Activated T-helper 17 cell treated with anti-CD3 and anti-CD28 coated beads, Interleukin-2, amount 50 U/mL, for 72 hours (primary cell): ENCODE measurements around the gene PACRG. TPM values are rescaled to one million over a fixed set of nuclear protein-coding genes. Genes with fewer than 3 reads are reported as not detected.
"Not testable (repeated sequence)": the region's sequence is repeated elsewhere in the genome, so short reads cannot be mapped to it uniquely, and the experiment has no call there.

Experiments used
- ATAC-seq: fragments of 150-1000 bp; cut with Tn5 transposase; replicated peaks from 2 replicates; pipeline ENCODE4 v1.10.0; 2021; ENCODE audit warnings: mild to moderate bottlenecking, moderate library complexity
- H3K27ac Mint-ChIP-seq: one replicate; pipeline ENCODE4 v1.8.0; 2022; ENCODE audit warnings: mixed read lengths
- H3K27me3 Mint-ChIP-seq: one replicate; pipeline ENCODE4 v1.8.0; 2022; ENCODE audit warnings: mixed read lengths
- H3K36me3 Mint-ChIP-seq: one replicate; pipeline ENCODE4 v1.8.0; 2022; ENCODE audit warnings: low read depth, mild to moderate bottlenecking, mixed read lengths
- H3K4me1 Mint-ChIP-seq: one replicate; pipeline ENCODE4 v1.8.0; 2022; ENCODE audit warnings: mixed read lengths
- H3K4me3 Mint-ChIP-seq: one replicate; pipeline ENCODE4 v1.8.0; 2022; ENCODE audit warnings: mild to moderate bottlenecking, mixed read lengths
- H3K9me3 Mint-ChIP-seq: one replicate; pipeline ENCODE4 v1.8.0; 2022; ENCODE audit warnings: mixed read lengths
- total RNA-seq, 2 donors: library from RNA; stranded (reverse); gene quantifications; one replicate each; pipeline ENCODE4 v1.2.3, GENCODE V29; 2022

PACRG gene
- total RNA-seq = not detected

DNA sequence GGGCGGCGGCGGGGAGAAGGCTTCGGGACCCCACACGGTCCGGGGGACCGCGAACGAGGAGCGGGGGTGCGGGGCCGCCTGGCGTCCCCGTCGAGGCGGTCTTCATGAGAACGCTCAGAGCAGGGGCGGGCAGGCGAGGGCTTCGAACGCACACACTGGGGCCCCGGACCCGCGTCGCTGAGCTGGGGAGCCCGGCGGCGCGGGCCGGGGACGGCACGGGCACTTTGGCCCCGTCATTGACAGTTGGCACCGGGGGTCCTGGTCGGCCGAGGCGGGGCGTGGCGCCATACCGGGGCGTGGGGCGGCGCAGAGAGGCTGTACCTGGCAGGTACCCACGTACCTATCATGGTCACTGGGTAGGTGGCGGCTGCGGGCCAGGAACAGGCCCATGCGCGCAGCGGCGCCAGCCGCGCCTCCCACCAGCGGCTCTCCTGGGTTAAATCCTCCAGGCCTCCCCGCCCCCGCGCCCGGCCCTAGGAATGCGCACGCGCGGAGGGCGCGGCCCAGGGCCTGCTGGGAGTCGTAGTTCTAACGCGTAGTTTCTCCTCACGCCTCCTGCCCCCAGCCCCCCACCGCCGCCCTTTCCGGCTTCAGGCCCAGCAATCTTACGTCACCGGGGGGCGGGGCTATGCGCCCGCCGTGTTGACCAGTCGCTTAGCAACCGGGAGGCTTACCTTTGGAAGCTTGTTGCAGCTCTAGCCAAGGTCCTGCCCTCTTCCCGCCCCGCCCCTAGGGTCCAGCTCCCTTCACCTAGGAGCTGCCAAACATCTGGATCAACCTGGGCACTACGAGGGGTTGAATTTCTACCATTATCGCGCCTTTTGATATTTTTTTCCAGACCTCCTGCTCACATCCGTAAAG is at the start of gene PACRG, which contains the start of gene PRKN:
TSS of gene PACRG (plus strand) at position 653 of the 861 bp plus-strand sequence.
TSS of gene PRKN (minus strand) at position 445 of the 861 bp plus-strand sequence.
- ATAC-seq = peak; percentile 95
- Mint-ChIP-seq H3K36me3 (no peaks in the 10 kb centered on the region), H3K4me3 (peak within 1 kb of the TSS; percentile 82), H3K9me3 (no peaks in the 10 kb centered on the region), H3K4me1 (peaks cover 6% of the 10 kb centered on the region), H3K27me3 (no peaks in the 10 kb centered on the region), H3K27ac (peak within 1 kb of the TSS; percentile 96)

- H3K9me3 Mint-ChIP-seq, ATAC-seq, H3K4me1 Mint-ChIP-seq, H3K36me3 Mint-ChIP-seq, H3K4me3 Mint-ChIP-seq, H3K27ac Mint-ChIP-seq, H3K27me3 Mint-ChIP-seq: not testable (repeated sequence)
These were observed 48.9 kb upstream of the PACRG start for GRCh38 chr6:162678896-162679295.

GRCh38 chr6:162679681-162680080 is 48.1 kb upstream of the PACRG start:
- ATAC-seq = no peak
- H3K4me3 Mint-ChIP-seq = no peak overlapping the region
- H3K27ac Mint-ChIP-seq = no peak overlapping the region
- no peaks in the 10 kb centered on the region for H3K36me3 Mint-ChIP-seq
- H3K4me1 Mint-ChIP-seq = no peaks in the 10 kb centered on the region
- H3K27me3 Mint-ChIP-seq = no peaks in the 10 kb centered on the region
- peaks cover 5% of the 10 kb centered on the region for H3K9me3 Mint-ChIP-seq

- Mint-ChIP-seq H3K4me3 (no peak overlapping the region), H3K27me3 (no peaks in the 10 kb centered on the region), H3K36me3 (no peaks in the 10 kb centered on the region), H3K27ac (no peak overlapping the region), H3K9me3 (peaks cover 4% of the 10 kb centered on the region), H3K4me1 (no peaks in the 10 kb centered on the region)
- no peak for ATAC-seq
These were observed 47.4 kb upstream of the PACRG start for GRCh38 chr6:162680367-162680766.

DNA sequence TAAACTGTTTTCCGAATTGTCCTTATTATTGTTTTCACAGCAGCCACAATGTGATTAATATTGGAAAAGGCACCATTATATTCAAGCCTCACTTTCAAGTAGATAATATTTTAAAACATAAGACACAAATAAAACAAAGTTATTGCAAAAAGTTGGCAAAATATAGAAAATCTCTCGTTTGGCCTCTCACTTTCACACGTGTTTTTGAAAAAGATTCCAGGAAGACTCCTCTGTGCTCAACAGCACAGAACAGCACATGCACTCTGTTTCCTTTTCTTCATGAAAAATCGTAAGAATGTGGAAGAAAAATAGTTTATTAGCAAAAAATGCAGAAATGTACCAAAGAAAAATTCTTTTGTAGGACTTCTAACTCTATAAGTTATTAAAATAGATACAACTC is 46.9 kb upstream of the PACRG start:
- Mint-ChIP-seq H3K4me1 (no peaks in the 10 kb centered on the region), H3K36me3 (no peaks in the 10 kb centered on the region), H3K27ac (no peak overlapping the region), H3K9me3 (peaks cover 4% of the 10 kb centered on the region), H3K4me3 (no peak overlapping the region), H3K27me3 (no peaks in the 10 kb centered on the region)
- no peak for ATAC-seq

DNA sequence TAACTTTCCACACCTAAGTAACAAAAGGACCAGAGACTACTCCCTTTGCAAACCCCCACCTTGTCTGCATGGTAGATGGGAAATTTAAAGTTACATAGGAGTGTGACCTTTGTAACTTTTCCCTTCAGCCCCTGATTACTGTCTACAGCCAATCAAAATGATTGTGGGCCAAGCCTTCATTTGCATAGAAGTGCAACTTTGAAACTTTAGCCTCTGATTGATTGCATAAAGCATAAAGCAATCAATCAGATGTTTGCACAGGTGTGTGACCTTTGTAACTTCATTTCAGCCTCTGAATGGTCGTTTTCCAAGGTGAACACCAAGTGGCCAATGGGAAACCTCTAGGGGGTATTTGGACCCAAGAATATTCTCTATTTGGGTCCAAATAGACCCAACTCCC is 46.3 kb upstream of the PACRG start:
- Mint-ChIP-seq H3K27ac (no peak overlapping the region), H3K9me3 (peaks cover 4% of the 10 kb centered on the region), H3K27me3 (no peaks in the 10 kb centered on the region), H3K36me3 (no peaks in the 10 kb centered on the region), H3K4me1 (no peaks in the 10 kb centered on the region), H3K4me3 (no peak overlapping the region)
- no peak for ATAC-seq

DNA sequence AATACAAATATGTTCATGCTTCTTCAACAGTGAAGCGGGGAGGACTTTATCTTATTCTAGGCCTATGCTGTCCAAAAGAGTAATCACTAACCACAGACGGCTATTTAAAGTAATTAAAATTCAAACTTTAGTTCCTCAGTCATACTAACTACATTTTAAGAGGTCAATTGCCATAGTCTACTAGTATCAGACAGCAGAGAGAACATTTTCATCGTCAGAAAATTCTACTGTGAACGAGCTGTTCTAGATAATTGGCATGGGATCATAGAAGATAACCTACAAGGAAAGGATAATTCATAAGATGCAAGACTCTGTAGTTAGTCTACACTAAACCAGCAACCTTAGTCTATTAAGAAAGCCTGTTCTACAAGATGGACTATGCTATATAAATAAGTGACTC is 44.6 kb upstream of the PACRG start:
- ATAC-seq = no peak
- peaks cover 4% of the 10 kb centered on the region for H3K9me3 Mint-ChIP-seq
- no peaks in the 10 kb centered on the region for H3K27me3 Mint-ChIP-seq
- H3K4me1 Mint-ChIP-seq = no peaks in the 10 kb centered on the region
- no peak overlapping the region for H3K27ac Mint-ChIP-seq
- H3K4me3 Mint-ChIP-seq = no peak overlapping the region
- H3K36me3 Mint-ChIP-seq = no peaks in the 10 kb centered on the region

DNA sequence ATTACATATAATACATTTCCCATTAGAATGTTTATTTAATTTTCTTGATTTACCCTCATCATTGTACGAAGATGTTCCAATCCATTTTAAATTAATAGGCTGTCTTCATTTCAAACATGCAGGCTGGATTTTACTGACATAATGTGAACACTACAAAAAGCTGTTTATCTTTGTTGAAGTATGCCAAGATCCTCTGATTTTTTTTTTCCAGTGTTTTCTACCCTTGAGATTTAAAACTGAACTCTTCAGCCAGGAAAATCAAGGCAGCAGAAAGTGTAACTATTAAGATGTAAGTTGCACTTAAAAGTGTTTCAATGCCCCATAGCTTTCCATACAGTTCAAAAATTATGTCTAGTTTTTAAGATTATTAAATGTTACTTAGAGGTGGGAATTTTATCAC is 43.7 kb upstream of the PACRG start:
- Mint-ChIP-seq H3K36me3 (no peaks in the 10 kb centered on the region), H3K4me3 (no peak overlapping the region), H3K27ac (no peak overlapping the region), H3K27me3 (no peaks in the 10 kb centered on the region), H3K9me3 (peaks cover 4% of the 10 kb centered on the region), H3K4me1 (no peaks in the 10 kb centered on the region)
- ATAC-seq = no peak

DNA sequence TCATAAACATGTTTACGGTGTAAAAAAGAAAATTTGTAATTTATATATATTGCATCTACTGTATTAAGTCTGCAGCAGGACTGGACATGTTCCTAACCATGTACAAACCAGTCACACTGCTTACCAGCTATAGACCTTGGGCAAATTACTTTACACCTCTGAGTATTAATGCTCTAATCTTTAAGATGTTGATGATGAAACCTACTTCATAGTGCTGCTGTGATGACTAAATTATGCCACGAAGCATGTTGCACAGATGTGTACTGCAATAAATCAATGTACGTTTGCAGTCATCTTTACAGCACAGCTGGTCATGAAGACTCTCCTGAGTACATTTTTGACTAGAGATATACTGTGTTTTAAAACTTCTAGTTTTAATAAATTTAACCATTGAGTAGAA is 42.8 kb upstream of the PACRG start:
- Mint-ChIP-seq H3K4me3 (no peak overlapping the region), H3K27me3 (no peaks in the 10 kb centered on the region), H3K36me3 (no peaks in the 10 kb centered on the region), H3K4me1 (no peaks in the 10 kb centered on the region), H3K9me3 (peaks cover 4% of the 10 kb centered on the region), H3K27ac (no peak overlapping the region)
- no peak for ATAC-seq

- ATAC-seq = no peak
- Mint-ChIP-seq H3K9me3 (peaks cover 4% of the 10 kb centered on the region), H3K27me3 (no peaks in the 10 kb centered on the region)
These were observed 42.2 kb upstream of the PACRG start for GRCh38 chr6:162685586-162685985.

GRCh38 chr6:162688751-162689345 is 38.9 kb upstream of the PACRG start:
- Mint-ChIP-seq H3K27ac (no peak overlapping the region), H3K27me3 (no peaks in the 10 kb centered on the region)
- no peak for ATAC-seq

More at GRCh38 chr6:162685586-162685985, 42.2 kb upstream of the PACRG start:
- no peaks in the 10 kb centered on the region for H3K4me1 Mint-ChIP-seq
- H3K27ac Mint-ChIP-seq = no peak overlapping the region
- no peak overlapping the region for H3K4me3 Mint-ChIP-seq
- no peaks in the 10 kb centered on the region for H3K36me3 Mint-ChIP-seq

DNA sequence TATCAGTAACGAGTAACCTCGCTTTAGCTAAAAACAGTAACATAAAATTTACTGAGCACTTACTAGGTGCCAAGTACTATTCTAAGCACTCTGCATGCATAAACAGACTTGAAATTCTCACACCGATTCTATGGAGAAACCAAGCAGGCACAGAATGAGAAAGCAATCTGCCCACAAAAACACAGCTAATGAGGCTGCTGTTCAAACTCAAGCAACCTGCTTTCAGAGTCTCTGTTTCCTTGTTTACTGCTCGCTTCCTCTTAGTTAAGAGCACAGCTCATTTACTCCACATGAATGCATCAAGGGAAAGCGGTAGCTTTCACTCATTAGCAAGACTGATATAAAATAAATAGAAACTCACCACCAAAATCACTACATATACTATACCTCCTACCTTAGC is 37.6 kb upstream of the PACRG start:
- Mint-ChIP-seq H3K36me3 (no peaks in the 10 kb centered on the region), H3K27me3 (no peaks in the 10 kb centered on the region), H3K27ac (no peak overlapping the region), H3K9me3 (no peaks in the 10 kb centered on the region), H3K4me3 (no peak overlapping the region), H3K4me1 (no peaks in the 10 kb centered on the region)
- ATAC-seq = no peak

More at GRCh38 chr6:162688751-162689345, 38.9 kb upstream of the PACRG start:
- Mint-ChIP-seq H3K4me1 (no peaks in the 10 kb centered on the region), H3K36me3 (no peaks in the 10 kb centered on the region), H3K4me3 (no peak overlapping the region), H3K9me3 (no peaks in the 10 kb centered on the region)

DNA sequence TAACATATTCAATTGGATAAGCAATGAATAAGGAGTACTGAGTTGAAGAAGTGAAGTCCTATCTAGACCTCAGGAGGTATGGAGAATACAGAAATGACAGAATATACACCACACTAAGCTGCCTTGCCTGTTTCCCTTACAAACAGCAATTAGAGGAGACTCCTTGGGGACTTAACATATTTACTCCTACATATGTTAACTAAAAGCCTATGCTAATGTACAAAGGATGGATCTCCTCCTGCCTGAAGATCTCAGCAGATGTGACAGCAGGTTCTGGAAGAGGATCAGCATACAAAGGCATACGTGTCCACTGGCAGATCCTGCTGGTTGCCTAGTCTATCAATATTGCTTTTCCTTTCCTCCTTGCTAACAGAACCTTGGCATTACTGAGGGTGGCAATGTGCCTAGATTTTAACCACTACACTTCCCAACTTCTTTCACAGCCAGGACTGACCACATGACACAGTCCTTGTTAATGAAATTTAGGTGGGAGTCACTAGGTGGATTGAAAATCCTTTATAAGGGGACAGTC is 29.8 kb upstream of the PACRG start:
- Mint-ChIP-seq H3K27ac (no peak overlapping the region), H3K4me3 (no peak overlapping the region), H3K9me3 (no peaks in the 10 kb centered on the region), H3K4me1 (no peaks in the 10 kb centered on the region), H3K36me3 (no peaks in the 10 kb centered on the region), H3K27me3 (no peaks in the 10 kb centered on the region)
- no peak for ATAC-seq

- Mint-ChIP-seq H3K27ac (no peak overlapping the region), H3K4me1 (no peaks in the 10 kb centered on the region), H3K4me3 (no peak overlapping the region), H3K27me3 (no peaks in the 10 kb centered on the region), H3K9me3 (no peaks in the 10 kb centered on the region), H3K36me3 (no peaks in the 10 kb centered on the region)
- no peak for ATAC-seq
These were observed 29.3 kb upstream of the PACRG start for GRCh38 chr6:162698440-162698839.

GRCh38 chr6:162699961-162700360 is 27.8 kb upstream of the PACRG start:
- Mint-ChIP-seq H3K4me3 (no peak overlapping the region), H3K27me3 (no peaks in the 10 kb centered on the region), H3K4me1 (no peaks in the 10 kb centered on the region), H3K36me3 (no peaks in the 10 kb centered on the region), H3K9me3 (no peaks in the 10 kb centered on the region), H3K27ac (no peak overlapping the region)
- ATAC-seq = no peak
